Kasumi-1 (cell line): Measurements from ENCODE around the gene KRTAP4-3.
"Not testable (repeated sequence)": the region's sequence is repeated elsewhere in the genome, so short reads cannot be mapped to it uniquely, and the experiment has no call there.

ENCODE experiments used
- DNase-seq, 2 experiments: peaks; one replicate each; lab custom pipeline; 2025; lab: John Stamatoyannopoulos, UW

The KRTAP4-3 gene

GRCh38 chr17:41117846-41118386 lies 50.1 kb downstream of the KRTAP4-3 start, which contains the start of gene KRTAP4-11:
TSS of gene KRTAP4-11 (minus strand) at chr17:41118373. CDS start at chr17:41118315, 58 bp downstream.
- DNase-seq, result not testable (repeated sequence)
